ENCODE measurements around the gene PUM1. TPM values are rescaled to one million over a fixed set of nuclear protein-coding genes. Genes with fewer than 3 reads are reported as not detected.
A peak's percentile ranks its signal among the peaks of the same experiment; 100 is the strongest.

Gene PUM1
- total and polyA plus RNA-seq, 2 experiments from 2014 or later, result 68.6 to 97.4 TPM

DNA sequence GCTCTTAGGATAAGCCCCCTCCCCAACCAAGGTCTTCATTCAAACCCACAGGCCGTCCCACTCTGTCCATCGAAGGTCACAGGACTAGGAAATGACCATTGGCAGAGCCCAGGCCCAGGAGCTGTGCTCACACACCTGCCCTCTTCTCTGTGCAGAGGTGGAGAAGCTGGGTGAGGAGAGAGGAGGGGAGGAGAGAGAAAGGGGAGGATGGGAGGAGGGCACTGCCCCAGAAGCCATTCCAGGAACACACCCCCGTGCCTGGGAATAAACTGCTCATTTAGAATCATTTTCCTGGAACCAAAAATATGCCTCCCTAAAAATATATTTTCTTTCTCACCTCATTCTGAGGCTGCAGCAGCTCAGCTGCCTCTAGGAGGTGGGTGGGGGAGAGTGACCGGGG, 150.6 kb downstream of the PUM1 start:
- H4K20me1 ChIP-seq (ENCODE audit: insufficient read depth, poor library complexity, severe bottlenecking), result no peaks in the 10 kb centered on the region
- no peaks in the 10 kb centered on the region for H3K9me3 ChIP-seq (ENCODE audit: low read depth)
- H3K4me2 ChIP-seq, result no peak overlapping the region
- H3K79me2 ChIP-seq, result no peaks in the 10 kb centered on the region
- H3K9me2 ChIP-seq (replicated peaks; ENCODE audit: insufficient read depth), result no peaks in the 10 kb centered on the region
- TF ChIP-seq, protein P1, sequence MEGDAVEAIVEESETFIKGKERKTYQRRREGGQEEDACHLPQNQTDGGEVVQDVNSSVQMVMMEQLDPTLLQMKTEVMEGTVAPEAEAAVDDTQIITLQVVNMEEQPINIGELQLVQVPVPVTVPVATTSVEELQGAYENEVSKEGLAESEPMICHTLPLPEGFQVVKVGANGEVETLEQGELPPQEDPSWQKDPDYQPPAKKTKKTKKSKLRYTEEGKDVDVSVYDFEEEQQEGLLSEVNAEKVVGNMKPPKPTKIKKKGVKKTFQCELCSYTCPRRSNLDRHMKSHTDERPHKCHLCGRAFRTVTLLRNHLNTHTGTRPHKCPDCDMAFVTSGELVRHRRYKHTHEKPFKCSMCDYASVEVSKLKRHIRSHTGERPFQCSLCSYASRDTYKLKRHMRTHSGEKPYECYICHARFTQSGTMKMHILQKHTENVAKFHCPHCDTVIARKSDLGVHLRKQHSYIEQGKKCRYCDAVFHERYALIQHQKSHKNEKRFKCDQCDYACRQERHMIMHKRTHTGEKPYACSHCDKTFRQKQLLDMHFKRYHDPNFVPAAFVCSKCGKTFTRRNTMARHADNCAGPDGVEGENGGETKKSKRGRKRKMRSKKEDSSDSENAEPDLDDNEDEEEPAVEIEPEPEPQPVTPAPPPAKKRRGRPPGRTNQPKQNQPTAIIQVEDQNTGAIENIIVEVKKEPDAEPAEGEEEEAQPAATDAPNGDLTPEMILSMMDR (IDR thresholded peaks at IDR 0.05; ENCODE audit: poor library complexity), result no peak
- TF ChIP-seq EZH2 (IDR thresholded peaks at IDR 0.05; ENCODE audit: borderline replicate concordance) (no peak), EZH2phosphoT487 (IDR thresholded peaks at IDR 0.05; ENCODE audit: low read depth, severe bottlenecking, unreplicated experiment) (no peak)
- no peaks in the 10 kb centered on the region for H3K36me3 ChIP-seq (replicated peaks; ENCODE audit: insufficient read depth, low read depth)
- peaks cover 8% of the 10 kb centered on the region for H3K4me1 ChIP-seq (ENCODE audit: insufficient read depth)
- 87% methylated on average over 4 of the region's 4 CpGs for WGBS (ENCODE audit: low lambda C conversion rate, missing lambda C conversion rate)
- DNase-seq (ENCODE audit: low spot score), result no peak
- H3K27me3 ChIP-seq, result no peaks in the 10 kb centered on the region
- no peak overlapping the region for H2AFZ ChIP-seq
- H3K27ac ChIP-seq, result no peak overlapping the region
- no peak overlapping the region for H3K4me3 ChIP-seq

DNA sequence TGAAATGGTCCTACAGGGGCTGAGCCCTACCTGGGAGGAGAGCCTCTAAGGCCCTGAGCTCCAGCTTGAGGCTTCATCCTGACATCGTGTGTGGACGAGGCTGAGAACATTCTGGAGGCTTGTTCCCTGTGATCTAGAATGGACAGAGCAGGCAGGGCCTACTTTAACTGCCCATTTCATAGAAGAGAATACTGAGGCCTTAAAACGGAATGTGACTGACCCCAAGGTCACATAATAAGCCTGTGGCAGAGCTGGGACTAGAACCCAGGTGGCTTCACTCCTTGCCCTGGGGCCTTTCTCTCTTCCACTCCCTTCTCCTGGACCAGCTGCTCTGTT, 151.0 kb downstream of the PUM1 start:
- no peaks in the 10 kb centered on the region for H3K79me2 ChIP-seq
- no peak overlapping the region for H3K4me3 ChIP-seq
- peaks cover 9% of the 10 kb centered on the region for H3K4me1 ChIP-seq (ENCODE audit: insufficient read depth)
- no peaks in the 10 kb centered on the region for H3K27me3 ChIP-seq
- no peak overlapping the region for H2AFZ ChIP-seq
- no peak for DNase-seq (ENCODE audit: low spot score)
- H3K27ac ChIP-seq, result no peak overlapping the region
- TF ChIP-seq, protein P1 (IDR thresholded peaks at IDR 0.05; ENCODE audit: poor library complexity), result no peak
- TF ChIP-seq EZH2phosphoT487 (IDR thresholded peaks at IDR 0.05; ENCODE audit: low read depth, severe bottlenecking, unreplicated experiment), result no peak
- no peak for TF ChIP-seq EZH2 (IDR thresholded peaks at IDR 0.05; ENCODE audit: borderline replicate concordance)
- H3K9me3 ChIP-seq (ENCODE audit: low read depth), result no peaks in the 10 kb centered on the region
- H3K36me3 ChIP-seq (replicated peaks; ENCODE audit: insufficient read depth, low read depth), result no peaks in the 10 kb centered on the region
- no peaks in the 10 kb centered on the region for H3K9me2 ChIP-seq (replicated peaks; ENCODE audit: insufficient read depth)
- 86% methylated on average over 3 of the region's 3 CpGs for WGBS (ENCODE audit: low lambda C conversion rate, missing lambda C conversion rate)
- no peaks in the 10 kb centered on the region for H4K20me1 ChIP-seq (ENCODE audit: insufficient read depth, poor library complexity, severe bottlenecking)
- H3K4me2 ChIP-seq, result no peak overlapping the region

DNA sequence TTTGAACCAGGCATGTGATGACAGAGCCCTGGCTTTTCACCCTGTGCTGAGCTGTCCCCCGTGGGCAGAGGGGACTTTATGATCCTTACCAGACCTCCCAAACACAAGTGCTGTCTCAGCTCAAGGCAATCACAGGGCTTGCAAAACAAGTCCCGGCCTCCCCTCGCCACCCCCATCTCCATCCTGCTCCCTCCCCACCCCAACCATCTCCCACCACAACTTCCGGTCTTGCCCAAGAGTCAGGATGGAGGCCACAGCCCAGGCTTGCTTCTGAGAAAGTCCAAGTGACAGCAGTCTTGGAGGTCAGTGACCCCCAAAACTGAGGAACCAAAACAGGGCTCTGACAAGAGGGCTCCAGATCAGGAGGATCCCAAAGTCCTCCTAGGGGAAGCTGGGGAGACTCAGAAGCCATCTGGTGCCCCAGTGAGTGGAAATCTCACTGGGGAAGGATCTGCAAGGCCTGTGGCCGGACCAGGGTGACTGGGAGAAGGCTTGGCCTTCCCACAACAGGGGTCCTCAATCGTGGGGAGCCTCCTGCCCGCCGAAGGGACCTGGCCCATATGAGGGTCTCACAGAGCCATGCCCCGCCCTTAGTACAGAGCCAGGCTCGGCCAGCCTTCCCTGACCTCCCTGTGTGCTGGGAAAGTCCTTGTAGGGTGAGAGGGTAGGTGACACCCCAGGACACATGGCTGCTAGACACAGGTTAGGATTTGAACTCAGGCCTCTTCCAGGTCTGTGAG, 152.4 kb downstream of the PUM1 start:
- no peak overlapping the region for H3K27ac ChIP-seq
- no peaks in the 10 kb centered on the region for H3K9me3 ChIP-seq (ENCODE audit: low read depth)
- H3K9me2 ChIP-seq (replicated peaks; ENCODE audit: insufficient read depth), result no peaks in the 10 kb centered on the region
- no peaks in the 10 kb centered on the region for H3K79me2 ChIP-seq
- no peak overlapping the region for H3K4me2 ChIP-seq
- H2AFZ ChIP-seq, result no peak overlapping the region
- no peaks in the 10 kb centered on the region for H3K36me3 ChIP-seq (replicated peaks; ENCODE audit: insufficient read depth, low read depth)
- 75% methylated on average over 8 of the region's 10 CpGs for WGBS (ENCODE audit: low lambda C conversion rate, missing lambda C conversion rate)
- no peaks in the 10 kb centered on the region for H3K27me3 ChIP-seq
- H3K4me3 ChIP-seq, result no peak overlapping the region
- peak; percentile 45 for DNase-seq (ENCODE audit: low spot score)
- peaks cover 16% of the 10 kb centered on the region for H3K4me1 ChIP-seq (ENCODE audit: insufficient read depth)
- TF ChIP-seq EZH2phosphoT487 (IDR thresholded peaks at IDR 0.05; ENCODE audit: low read depth, severe bottlenecking, unreplicated experiment), result no peak
- no peak for TF ChIP-seq EZH2 (IDR thresholded peaks at IDR 0.05; ENCODE audit: borderline replicate concordance)
- TF ChIP-seq, protein P1 (IDR thresholded peaks at IDR 0.05; ENCODE audit: poor library complexity), result no peak
- H4K20me1 ChIP-seq (ENCODE audit: insufficient read depth, poor library complexity, severe bottlenecking), result no peaks in the 10 kb centered on the region
